ENCODE results near the gene HMGCS1.

The HMGCS1 gene

DNA sequence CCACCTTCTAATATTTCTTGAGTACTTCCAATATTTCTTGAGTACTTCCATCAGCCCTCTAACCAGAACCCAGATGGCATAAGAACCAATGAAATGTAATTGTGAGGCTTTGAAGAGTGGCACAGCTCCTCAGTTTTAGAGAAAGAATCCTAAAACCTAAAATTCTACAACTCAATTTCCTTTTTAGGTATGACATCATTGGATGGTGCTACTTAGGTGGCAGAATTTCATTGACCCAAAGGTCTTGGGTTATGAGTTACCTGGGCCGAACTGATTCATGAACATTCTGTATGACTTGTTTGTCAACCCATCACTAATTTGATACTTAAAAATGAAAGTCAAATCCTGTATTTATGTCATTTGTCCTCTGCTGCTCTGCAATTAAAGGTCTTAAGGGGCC lies 13.1 kb downstream of the HMGCS1 start:
- no peaks in the 10 kb centered on the region for H3K9me3 ChIP-seq (ENCODE audit: control insufficient read depth in 2 of 2, low read length in 2 of 2)
- no peak overlapping the region for H3K4me3 ChIP-seq (ENCODE audit: low read length in 2 of 2)
- no peak overlapping the region for H3K9ac ChIP-seq (ENCODE audit: low read length in 2 of 2)
- H3K27me3 ChIP-seq (ENCODE audit: control insufficient read depth in 1 of 2, insufficient read depth in 2 of 2, low read length in 2 of 2) = no peaks in the 10 kb centered on the region
- H3K27ac ChIP-seq (ENCODE audit: low read length) = no peak overlapping the region
- no peaks in the 10 kb centered on the region for H3K4me1 ChIP-seq (ENCODE audit: control insufficient read depth, insufficient read depth, low read length)
- H3K36me3 ChIP-seq (ENCODE audit: control insufficient read depth in 2 of 2, insufficient read depth in 2 of 2, low read length in 2 of 2) = peaks cover 12 to 20% of the 10 kb centered on the region in 2 donors

DNA sequence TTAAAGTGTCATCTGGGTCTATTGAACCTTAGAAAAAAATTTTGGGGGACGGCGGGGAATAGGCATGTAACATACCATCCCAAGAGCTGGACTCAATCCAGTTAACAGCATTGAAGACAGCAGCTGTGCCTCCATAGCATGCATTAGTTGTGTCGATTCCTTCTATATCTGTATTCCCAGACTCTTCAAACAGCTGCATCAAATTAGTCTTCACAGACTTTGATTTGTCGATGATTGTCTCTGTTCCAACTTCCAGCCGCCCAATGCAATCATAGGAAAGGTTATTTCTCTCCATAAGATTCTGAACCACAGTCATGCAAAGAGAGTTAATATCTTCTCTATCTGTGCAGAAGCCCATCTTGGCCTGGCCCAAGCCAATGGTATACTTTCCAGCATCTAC lies 14.8 kb downstream of the HMGCS1 start:
- peaks cover 18 to 31% of the 10 kb centered on the region in 2 donors for H3K36me3 ChIP-seq (ENCODE audit: control insufficient read depth in 2 of 2, insufficient read depth in 2 of 2, low read length in 2 of 2)

GRCh38 chr5:43296835-43297234 lies 16.4 kb downstream of the HMGCS1 start:
- Histone ChIP-seq H3K4me1 (ENCODE audit: control insufficient read depth, insufficient read depth, low read length) (no peaks in the 10 kb centered on the region), H3K27ac (ENCODE audit: low read length) (no peak overlapping the region)

More for the DNA sequence above, 14.8 kb downstream of the HMGCS1 start:
- Histone ChIP-seq H3K4me1 (ENCODE audit: control insufficient read depth, insufficient read depth, low read length) (no peaks in the 10 kb centered on the region), H3K9me3 (ENCODE audit: control insufficient read depth in 2 of 2, low read length in 2 of 2) (no peaks in the 10 kb centered on the region), H3K27ac (ENCODE audit: low read length) (no peak overlapping the region), H3K4me3 (ENCODE audit: low read length in 2 of 2) (no peak overlapping the region), H3K9ac (ENCODE audit: low read length in 2 of 2) (no peak overlapping the region), H3K27me3 (ENCODE audit: control insufficient read depth in 1 of 2, insufficient read depth in 2 of 2, low read length in 2 of 2) (no peaks in the 10 kb centered on the region)

DNA sequence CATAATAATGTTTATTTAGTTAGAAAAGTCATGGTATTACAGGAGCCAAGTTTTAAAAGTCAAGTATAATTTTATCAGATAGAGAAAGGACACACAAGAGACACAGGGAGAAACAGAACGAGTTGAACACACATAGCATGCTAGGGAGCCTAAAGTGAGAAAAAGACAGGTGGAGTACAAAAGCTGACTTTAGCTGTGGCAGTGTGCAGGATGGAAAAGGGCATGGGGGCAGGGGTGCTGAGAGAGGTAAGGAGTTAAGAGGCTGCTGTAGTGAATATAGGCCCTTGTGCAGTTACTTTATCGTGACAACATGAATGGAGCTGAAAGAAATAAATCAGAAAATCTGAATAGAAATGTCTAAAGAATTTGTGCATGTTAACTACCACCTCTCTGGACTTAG lies 18.0 kb downstream of the HMGCS1 start:
- no peaks in the 10 kb centered on the region for H3K27me3 ChIP-seq (ENCODE audit: control insufficient read depth in 1 of 2, insufficient read depth in 2 of 2, low read length in 2 of 2)
- no peak overlapping the region for H3K4me3 ChIP-seq (ENCODE audit: low read length in 2 of 2)
- no peaks in the 10 kb centered on the region for H3K4me1 ChIP-seq (ENCODE audit: control insufficient read depth, insufficient read depth, low read length)
- H3K27ac ChIP-seq (ENCODE audit: low read length) = no peak overlapping the region
- peaks cover 26 to 44% of the 10 kb centered on the region in 2 donors for H3K36me3 ChIP-seq (ENCODE audit: control insufficient read depth in 2 of 2, insufficient read depth in 2 of 2, low read length in 2 of 2)
- H3K9ac ChIP-seq (ENCODE audit: low read length in 2 of 2) = no peak overlapping the region
- H3K9me3 ChIP-seq (ENCODE audit: control insufficient read depth in 2 of 2, low read length in 2 of 2) = no peaks in the 10 kb centered on the region

More at GRCh38 chr5:43296835-43297234, 16.4 kb downstream of the HMGCS1 start:
- H3K9me3 ChIP-seq (ENCODE audit: control insufficient read depth in 2 of 2, low read length in 2 of 2) = no peaks in the 10 kb centered on the region
- no peak overlapping the region for H3K4me3 ChIP-seq (ENCODE audit: low read length in 2 of 2)
- no peaks in the 10 kb centered on the region for H3K27me3 ChIP-seq (ENCODE audit: control insufficient read depth in 1 of 2, insufficient read depth in 2 of 2, low read length in 2 of 2)
- no peak overlapping the region for H3K9ac ChIP-seq (ENCODE audit: low read length in 2 of 2)
- H3K36me3 ChIP-seq (ENCODE audit: control insufficient read depth in 2 of 2, insufficient read depth in 2 of 2, low read length in 2 of 2) = peaks cover 26 to 39% of the 10 kb centered on the region in 2 donors

DNA sequence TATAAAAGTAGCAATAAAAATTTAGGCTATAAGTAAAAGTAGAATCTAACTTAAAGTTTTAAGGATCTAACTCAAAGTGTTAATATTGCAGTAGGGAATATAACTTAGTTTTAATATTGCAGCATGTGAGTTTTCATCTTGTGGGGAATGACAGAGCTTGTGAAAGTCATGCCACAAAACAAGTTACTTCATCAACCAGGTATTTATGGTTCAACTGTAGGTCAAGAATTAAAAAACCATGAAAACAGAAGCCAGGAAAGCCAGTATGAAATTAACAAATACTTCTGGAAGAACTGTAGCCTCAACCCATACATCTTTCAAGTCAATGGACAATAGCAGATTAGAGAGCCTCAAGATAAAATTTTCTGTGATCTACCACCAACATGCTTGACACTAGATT lies 19.0 kb downstream of the HMGCS1 start:
- no peak overlapping the region for H3K27ac ChIP-seq (ENCODE audit: low read length)
- H3K36me3 ChIP-seq (ENCODE audit: control insufficient read depth in 2 of 2, insufficient read depth in 2 of 2, low read length in 2 of 2) = peaks cover 26 to 44% of the 10 kb centered on the region in 2 donors
- no peak overlapping the region for H3K4me3 ChIP-seq (ENCODE audit: low read length in 2 of 2)
- H3K9me3 ChIP-seq (ENCODE audit: control insufficient read depth in 2 of 2, low read length in 2 of 2) = no peaks in the 10 kb centered on the region
- H3K27me3 ChIP-seq (ENCODE audit: control insufficient read depth in 1 of 2, insufficient read depth in 2 of 2, low read length in 2 of 2) = no peaks in the 10 kb centered on the region
- no peak overlapping the region for H3K9ac ChIP-seq (ENCODE audit: low read length in 2 of 2)
- H3K4me1 ChIP-seq (ENCODE audit: control insufficient read depth, insufficient read depth, low read length) = no peaks in the 10 kb centered on the region

- Histone ChIP-seq H3K9ac (ENCODE audit: low read length in 2 of 2) (no peak overlapping the region), H3K27me3 (ENCODE audit: control insufficient read depth in 1 of 2, insufficient read depth in 2 of 2, low read length in 2 of 2) (no peaks in the 10 kb centered on the region), H3K27ac (ENCODE audit: low read length) (no peak overlapping the region), H3K36me3 (ENCODE audit: control insufficient read depth in 2 of 2, insufficient read depth in 2 of 2, low read length in 2 of 2) (peaks cover 26 to 47% of the 10 kb centered on the region in 2 donors), H3K4me1 (ENCODE audit: control insufficient read depth, insufficient read depth, low read length) (no peaks in the 10 kb centered on the region), H3K9me3 (ENCODE audit: control insufficient read depth in 2 of 2, low read length in 2 of 2) (no peaks in the 10 kb centered on the region), H3K4me3 (ENCODE audit: low read length in 2 of 2) (no peak overlapping the region)
Observed at GRCh38 chr5:43290726-43291125, 22.5 kb downstream of the HMGCS1 start.

DNA sequence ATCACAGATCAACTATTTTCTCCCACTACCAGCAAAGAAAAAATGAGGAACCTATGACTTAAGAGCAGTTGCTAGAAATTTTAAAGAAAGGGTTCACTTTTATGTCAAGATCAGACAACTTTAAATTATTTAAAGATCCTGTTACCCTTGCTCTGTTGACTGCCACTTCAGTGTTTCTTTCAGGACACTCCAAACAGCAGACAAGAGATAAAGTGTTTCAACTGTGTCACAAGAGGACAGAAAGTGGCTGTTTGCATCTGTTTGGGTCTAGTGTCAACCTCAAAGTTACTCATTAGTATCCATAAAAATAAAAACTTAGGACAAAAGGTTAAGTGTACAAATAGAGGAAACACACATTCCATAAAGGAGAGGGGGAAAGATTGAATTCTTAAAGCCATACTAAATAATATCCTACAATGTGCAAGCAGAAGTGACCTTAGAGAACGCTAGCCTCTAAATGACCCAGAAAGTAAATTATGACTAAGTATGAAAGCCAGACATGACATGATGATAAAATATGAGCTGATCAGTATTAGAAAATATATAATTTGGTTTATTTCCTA lies 24.9 kb downstream of the HMGCS1 start:
- peaks cover 21 to 30% of the 10 kb centered on the region in 2 donors for H3K36me3 ChIP-seq (ENCODE audit: control insufficient read depth in 2 of 2, insufficient read depth in 2 of 2, low read length in 2 of 2)
- no peak overlapping the region for H3K9ac ChIP-seq (ENCODE audit: low read length in 2 of 2)

GRCh38 chr5:43287493-43287892 lies 25.7 kb downstream of the HMGCS1 start:
- Histone ChIP-seq H3K4me1 (ENCODE audit: control insufficient read depth, insufficient read depth, low read length) (no peaks in the 10 kb centered on the region), H3K4me3 (ENCODE audit: low read length in 2 of 2) (no peak overlapping the region), H3K36me3 (ENCODE audit: control insufficient read depth in 2 of 2, insufficient read depth in 2 of 2, low read length in 2 of 2) (peaks cover 16 to 26% of the 10 kb centered on the region in 2 donors), H3K27me3 (ENCODE audit: control insufficient read depth in 1 of 2, insufficient read depth in 2 of 2, low read length in 2 of 2) (no peaks in the 10 kb centered on the region), H3K9me3 (ENCODE audit: control insufficient read depth in 2 of 2, low read length in 2 of 2) (no peaks in the 10 kb centered on the region), H3K27ac (ENCODE audit: low read length) (no peak overlapping the region), H3K9ac (ENCODE audit: low read length in 2 of 2) (no peak overlapping the region)

More for the DNA sequence above, 24.9 kb downstream of the HMGCS1 start:
- Histone ChIP-seq H3K27me3 (ENCODE audit: control insufficient read depth in 1 of 2, insufficient read depth in 2 of 2, low read length in 2 of 2) (no peaks in the 10 kb centered on the region), H3K4me3 (ENCODE audit: low read length in 2 of 2) (no peak overlapping the region), H3K4me1 (ENCODE audit: control insufficient read depth, insufficient read depth, low read length) (no peaks in the 10 kb centered on the region), H3K9me3 (ENCODE audit: control insufficient read depth in 2 of 2, low read length in 2 of 2) (no peaks in the 10 kb centered on the region), H3K27ac (ENCODE audit: low read length) (no peak overlapping the region)

DNA sequence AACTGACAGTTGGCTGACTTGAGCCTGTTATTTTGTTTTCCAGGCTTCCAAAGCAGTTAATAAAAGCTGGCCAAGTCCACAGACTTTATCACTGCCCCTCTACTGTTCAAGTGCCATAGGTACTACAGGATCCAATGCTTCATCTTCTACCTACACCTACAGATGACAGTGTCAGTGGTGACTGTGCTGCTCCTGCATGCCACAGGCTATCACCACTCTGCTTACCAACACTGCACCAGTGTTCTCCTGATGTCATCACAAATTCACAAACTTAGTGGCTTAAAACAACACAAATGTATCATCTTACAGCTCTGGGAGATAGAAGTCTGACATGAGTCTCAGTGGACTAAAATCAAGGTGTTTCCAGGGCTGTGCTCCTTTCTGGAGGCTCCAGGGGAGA lies 26.6 kb downstream of the HMGCS1 start:
- Histone ChIP-seq H3K27me3 (ENCODE audit: control insufficient read depth in 1 of 2, insufficient read depth in 2 of 2, low read length in 2 of 2) (no peaks in the 10 kb centered on the region), H3K4me1 (ENCODE audit: control insufficient read depth, insufficient read depth, low read length) (no peaks in the 10 kb centered on the region), H3K9me3 (ENCODE audit: control insufficient read depth in 2 of 2, low read length in 2 of 2) (no peaks in the 10 kb centered on the region), H3K36me3 (ENCODE audit: control insufficient read depth in 2 of 2, insufficient read depth in 2 of 2, low read length in 2 of 2) (peaks cover 13 to 21% of the 10 kb centered on the region in 2 donors), H3K9ac (ENCODE audit: low read length in 2 of 2) (no peak overlapping the region), H3K27ac (ENCODE audit: low read length) (no peak overlapping the region), H3K4me3 (ENCODE audit: low read length in 2 of 2) (no peak overlapping the region)

DNA sequence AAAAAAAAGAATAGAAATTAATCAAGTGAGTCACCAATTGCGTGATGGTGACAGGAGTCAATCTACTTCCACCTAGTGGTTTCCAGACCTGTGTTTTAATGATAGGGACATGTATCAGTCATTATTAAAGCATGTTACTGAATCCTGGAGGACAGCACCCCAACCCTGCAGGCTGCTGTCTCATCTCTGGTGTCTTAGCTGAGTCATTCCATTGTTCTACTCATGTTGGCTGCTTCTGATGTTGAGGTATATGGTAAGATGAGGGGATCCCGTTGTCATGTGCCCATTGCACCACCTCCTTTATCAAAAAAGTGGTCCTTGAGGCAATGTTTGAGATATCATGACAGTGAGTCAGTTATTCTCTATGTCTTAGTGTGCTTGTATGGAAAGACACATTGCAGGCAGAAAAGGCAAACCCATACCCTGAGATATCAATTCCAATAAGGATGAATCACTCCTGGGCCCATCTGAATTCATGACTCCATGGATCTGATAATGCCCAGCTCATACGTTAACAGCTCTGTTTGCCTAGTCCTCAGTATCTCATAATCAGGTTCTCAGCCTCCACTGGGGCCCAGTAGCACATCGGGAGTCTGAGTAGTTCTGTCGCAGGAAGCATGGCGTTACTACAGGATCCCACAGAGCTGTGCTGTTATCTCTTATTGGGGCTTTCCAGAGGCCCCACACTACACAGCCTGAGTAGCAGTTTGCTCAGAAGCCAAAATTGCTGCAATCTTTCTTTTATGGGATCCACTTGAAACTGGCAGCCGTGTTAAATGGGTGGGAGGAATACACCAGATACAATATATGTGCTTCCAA lies 31.2 kb downstream of the HMGCS1 start:
- H3K9ac ChIP-seq (ENCODE audit: low read length in 2 of 2) = no peak overlapping the region
- no peaks in the 10 kb centered on the region for H3K9me3 ChIP-seq (ENCODE audit: control insufficient read depth in 2 of 2, low read length in 2 of 2)
- H3K27me3 ChIP-seq (ENCODE audit: control insufficient read depth in 1 of 2, insufficient read depth in 2 of 2, low read length in 2 of 2) = no peaks in the 10 kb centered on the region
- no peak overlapping the region for H3K27ac ChIP-seq (ENCODE audit: low read length)
- no peak overlapping the region for H3K4me3 ChIP-seq (ENCODE audit: low read length in 2 of 2)
- H3K4me1 ChIP-seq (ENCODE audit: control insufficient read depth, insufficient read depth, low read length) = no peaks in the 10 kb centered on the region
- H3K36me3 ChIP-seq (ENCODE audit: control insufficient read depth in 2 of 2, insufficient read depth in 2 of 2, low read length in 2 of 2) = peaks cover 5 to 8% of the 10 kb centered on the region in 2 donors

All from stomach smooth muscle (tissue), 2 donors.